Neural progenitor cell (in vitro differentiated cells): ENCODE measurements around the gene PRSS53.

Source experiments
- EZH2 ChIP-seq: fragments of 200-600 bp; sonication (generic); IDR thresholded peaks from 2 replicates; pipeline ENCODE4 v1.6.1; 2017; ENCODE audit warnings: antibody characterized with exemption, mild to moderate bottlenecking, moderate library complexity
- EZH2phosphoT487 ChIP-seq: fragments of 200-600 bp; sonication (generic); IDR thresholded peaks from 2 replicates; pipeline ENCODE4 v1.6.1; 2017; ENCODE audit warnings: antibody characterized with exemption
- TF ChIP-seq, protein P1 (sequence below): fragments of 200-600 bp; sonication (generic); IDR thresholded peaks from 2 replicates; pipeline ENCODE4 v1.5.1; 2017; ENCODE audit warnings: antibody characterized with exemption, mild to moderate bottlenecking

DNA sequence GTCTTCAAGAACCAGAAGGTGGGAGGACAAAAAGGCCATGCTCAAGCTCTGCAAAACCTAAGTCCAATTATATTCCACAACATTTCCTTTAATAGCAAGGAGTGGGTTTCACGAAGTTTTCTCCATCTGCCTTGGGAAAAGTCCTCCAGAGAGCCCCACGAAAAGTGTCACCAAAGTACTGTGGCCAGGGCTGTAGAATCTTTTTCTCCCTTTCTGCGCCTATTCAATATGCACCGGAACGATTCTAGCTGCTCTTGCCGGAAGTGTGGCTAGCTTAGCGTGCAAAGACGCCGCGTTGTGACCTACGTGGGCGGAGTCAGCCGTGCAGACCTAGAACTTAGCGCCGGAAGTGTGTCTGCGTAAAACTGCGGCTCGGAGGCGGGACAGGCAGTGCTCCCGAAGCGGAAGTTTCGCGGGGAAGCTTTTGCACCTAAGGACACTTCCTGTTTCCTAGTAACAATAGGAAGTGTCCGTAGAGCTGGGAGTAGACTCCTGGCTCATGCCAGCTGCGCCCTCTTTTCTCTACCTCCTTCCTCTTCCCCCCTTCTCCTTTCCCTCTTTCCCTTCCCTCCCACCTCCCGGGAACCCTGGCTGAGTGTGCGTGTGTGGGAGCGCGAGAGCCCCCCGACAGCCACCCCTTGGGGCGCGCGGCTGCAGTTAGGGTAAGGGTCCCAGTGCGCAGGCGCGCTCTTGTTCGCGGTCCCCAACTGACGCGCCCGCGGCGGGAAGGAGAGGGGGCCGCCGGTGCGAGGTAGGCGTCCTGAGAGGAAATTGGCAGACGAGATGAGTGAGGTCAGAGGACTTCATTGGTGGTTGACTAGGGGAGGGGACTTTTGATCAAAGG lies 14.6 kb downstream of the PRSS53 start, which contains the start of the genes ZNF646 and ZNF668:
- TF ChIP-seq, protein P1, sequence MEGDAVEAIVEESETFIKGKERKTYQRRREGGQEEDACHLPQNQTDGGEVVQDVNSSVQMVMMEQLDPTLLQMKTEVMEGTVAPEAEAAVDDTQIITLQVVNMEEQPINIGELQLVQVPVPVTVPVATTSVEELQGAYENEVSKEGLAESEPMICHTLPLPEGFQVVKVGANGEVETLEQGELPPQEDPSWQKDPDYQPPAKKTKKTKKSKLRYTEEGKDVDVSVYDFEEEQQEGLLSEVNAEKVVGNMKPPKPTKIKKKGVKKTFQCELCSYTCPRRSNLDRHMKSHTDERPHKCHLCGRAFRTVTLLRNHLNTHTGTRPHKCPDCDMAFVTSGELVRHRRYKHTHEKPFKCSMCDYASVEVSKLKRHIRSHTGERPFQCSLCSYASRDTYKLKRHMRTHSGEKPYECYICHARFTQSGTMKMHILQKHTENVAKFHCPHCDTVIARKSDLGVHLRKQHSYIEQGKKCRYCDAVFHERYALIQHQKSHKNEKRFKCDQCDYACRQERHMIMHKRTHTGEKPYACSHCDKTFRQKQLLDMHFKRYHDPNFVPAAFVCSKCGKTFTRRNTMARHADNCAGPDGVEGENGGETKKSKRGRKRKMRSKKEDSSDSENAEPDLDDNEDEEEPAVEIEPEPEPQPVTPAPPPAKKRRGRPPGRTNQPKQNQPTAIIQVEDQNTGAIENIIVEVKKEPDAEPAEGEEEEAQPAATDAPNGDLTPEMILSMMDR, result no peak
- TF ChIP-seq EZH2phosphoT487 (no peak), EZH2 (no peak)
